Measurements from ENCODE around the gene RDH16. TPM values are rescaled to one million over a fixed set of nuclear protein-coding genes. Genes with fewer than 3 reads are reported as not detected.
A peak's percentile ranks its signal among the peaks of the same experiment; 100 is the strongest.
"Not testable (repeated sequence)": the region's sequence is repeated elsewhere in the genome, so short reads cannot be mapped to it uniquely, and the experiment has no call there.

The RDH16 gene
- total RNA-seq, 4 donors from 2014 or later, result 0.29 to 2.1 (median 1.3) TPM

- no peak overlapping the region for H3K4me3 ChIP-seq
- no peak overlapping the region for H3K27ac ChIP-seq
- no peaks in the 10 kb centered on the region for H3K36me3 ChIP-seq
- H3K4me1 ChIP-seq, result peaks cover 0 to 5% of the 10 kb centered on the region in 2 donors
- no peaks in the 10 kb centered on the region for H3K9me3 ChIP-seq
- no peak for DNase-seq
- intact Hi-C loops (cut with DNase I; ENCODE audit: low total_unique reads), result no loop called here
- TF ChIP-seq, protein P1, sequence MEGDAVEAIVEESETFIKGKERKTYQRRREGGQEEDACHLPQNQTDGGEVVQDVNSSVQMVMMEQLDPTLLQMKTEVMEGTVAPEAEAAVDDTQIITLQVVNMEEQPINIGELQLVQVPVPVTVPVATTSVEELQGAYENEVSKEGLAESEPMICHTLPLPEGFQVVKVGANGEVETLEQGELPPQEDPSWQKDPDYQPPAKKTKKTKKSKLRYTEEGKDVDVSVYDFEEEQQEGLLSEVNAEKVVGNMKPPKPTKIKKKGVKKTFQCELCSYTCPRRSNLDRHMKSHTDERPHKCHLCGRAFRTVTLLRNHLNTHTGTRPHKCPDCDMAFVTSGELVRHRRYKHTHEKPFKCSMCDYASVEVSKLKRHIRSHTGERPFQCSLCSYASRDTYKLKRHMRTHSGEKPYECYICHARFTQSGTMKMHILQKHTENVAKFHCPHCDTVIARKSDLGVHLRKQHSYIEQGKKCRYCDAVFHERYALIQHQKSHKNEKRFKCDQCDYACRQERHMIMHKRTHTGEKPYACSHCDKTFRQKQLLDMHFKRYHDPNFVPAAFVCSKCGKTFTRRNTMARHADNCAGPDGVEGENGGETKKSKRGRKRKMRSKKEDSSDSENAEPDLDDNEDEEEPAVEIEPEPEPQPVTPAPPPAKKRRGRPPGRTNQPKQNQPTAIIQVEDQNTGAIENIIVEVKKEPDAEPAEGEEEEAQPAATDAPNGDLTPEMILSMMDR (IDR thresholded peaks at IDR 0.05), result no peak
- no peak for TF ChIP-seq POLR2A (IDR thresholded peaks at IDR 0.05)
- H3K27me3 ChIP-seq, result no peaks in the 10 kb centered on the region
Observed at GRCh38 chr12:56988207-56988739, 30.9 kb upstream of the RDH16 start.

- DNase-seq, result peak; percentile 73 to 76
- intact Hi-C loops (cut with DNase I; ENCODE audit: low total_unique reads), result no loop called here
- Histone ChIP-seq H3K27me3 (no peaks in the 10 kb centered on the region), H3K4me1 (peaks cover 0 to 5% of the 10 kb centered on the region in 2 donors), H3K9me3 (no peaks in the 10 kb centered on the region), H3K27ac (no peak overlapping the region), H3K4me3 (no peak overlapping the region), H3K36me3 (no peaks in the 10 kb centered on the region)
- TF ChIP-seq, protein P1 (IDR thresholded peaks at IDR 0.05), result peak; percentile 83 to 89 (median 88)
- no peak for TF ChIP-seq POLR2A (IDR thresholded peaks at IDR 0.05)
Observed at GRCh38 chr12:56987551-56988053, 30.2 kb upstream of the RDH16 start.

GRCh38 chr12:56987011-56987410 lies 29.6 kb upstream of the RDH16 start:
- Histone ChIP-seq H3K36me3 (no peaks in the 10 kb centered on the region), H3K4me1 (peaks cover 0 to 5% of the 10 kb centered on the region in 2 donors), H3K9me3 (no peaks in the 10 kb centered on the region), H3K4me3 (no peak overlapping the region), H3K27me3 (no peaks in the 10 kb centered on the region), H3K27ac (no peak overlapping the region)
- intact Hi-C loops (cut with DNase I; ENCODE audit: low total_unique reads), result no loop called here
- no peak for DNase-seq
- TF ChIP-seq, protein P1 (IDR thresholded peaks at IDR 0.05), result no peak
- no peak for TF ChIP-seq POLR2A (IDR thresholded peaks at IDR 0.05)

- intact Hi-C loops (cut with DNase I; ENCODE audit: low total_unique reads); H3K36me3 ChIP-seq; DNase-seq; H3K4me1 ChIP-seq; H3K9me3 ChIP-seq; H3K27me3 ChIP-seq; H3K27ac ChIP-seq; H3K4me3 ChIP-seq: not testable (repeated sequence)
Observed at GRCh38 chr12:56985714-56986113, 28.3 kb upstream of the RDH16 start.

GRCh38 chr12:56983386-56983785 lies 26.0 kb upstream of the RDH16 start:
- intact Hi-C loops (cut with DNase I; ENCODE audit: low total_unique reads), result no loop called here
- no peaks in the 10 kb centered on the region for H3K27me3 ChIP-seq
- peaks cover 0 to 5% of the 10 kb centered on the region in 2 donors for H3K4me1 ChIP-seq
- no peak for DNase-seq
- TF ChIP-seq, protein P1 (IDR thresholded peaks at IDR 0.05), result no peak
- TF ChIP-seq POLR2A (IDR thresholded peaks at IDR 0.05), result no peak
- no peak overlapping the region for H3K4me3 ChIP-seq
- no peaks in the 10 kb centered on the region for H3K36me3 ChIP-seq
- no peaks in the 10 kb centered on the region for H3K9me3 ChIP-seq
- H3K27ac ChIP-seq, result no peak overlapping the region

DNA sequence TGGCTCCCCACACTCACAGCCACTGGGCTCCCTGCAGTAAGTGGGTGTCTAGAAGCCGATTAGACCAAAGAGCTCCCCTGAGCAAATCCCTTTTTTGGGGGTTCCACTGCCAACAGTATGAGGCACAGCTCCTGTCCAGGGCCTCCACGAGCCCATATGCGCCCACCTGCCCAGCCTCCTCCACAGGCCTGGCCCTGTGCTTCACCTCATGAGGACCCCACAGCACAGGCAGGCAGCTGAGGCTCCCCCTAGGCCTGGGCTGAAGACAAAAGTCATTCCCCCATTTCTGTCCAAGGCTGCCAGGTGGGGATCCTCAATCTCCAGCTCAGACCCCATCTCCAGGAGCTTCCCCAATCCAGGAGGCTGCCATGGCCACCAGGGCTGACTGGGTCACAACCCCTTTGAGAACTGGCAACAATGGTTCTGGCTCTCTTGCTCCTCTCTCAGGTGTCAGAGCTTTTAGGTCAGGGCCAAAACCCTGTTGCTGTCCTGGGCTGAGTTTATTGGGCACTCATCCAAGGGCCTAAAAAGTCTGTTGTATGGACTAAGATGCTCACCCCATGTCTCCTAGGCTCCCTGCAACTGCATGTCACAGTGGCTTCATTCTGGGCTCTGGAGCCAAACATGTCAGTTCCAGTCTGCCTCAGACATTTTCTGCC lies 25.3 kb upstream of the RDH16 start:
- DNase-seq; intact Hi-C loops (cut with DNase I; ENCODE audit: low total_unique reads); H3K27me3 ChIP-seq: not testable (repeated sequence)

More for the DNA sequence above, 25.3 kb upstream of the RDH16 start:
- not testable (repeated sequence) for H3K4me3 ChIP-seq, H3K36me3 ChIP-seq, H3K27ac ChIP-seq, H3K4me1 ChIP-seq, H3K9me3 ChIP-seq
